Neural crest cell (in vitro differentiated cells): ENCODE data around the gene TAF1C. TPM values are rescaled to one million over a fixed set of nuclear protein-coding genes. Genes with fewer than 3 reads are reported as not detected.

Experiments used
- DNase-seq: peaks from one replicate; pipeline ENCODE4 v3.0.0; 2021; ENCODE audit warnings: low read depth, mixed read lengths, low spot score
- H3K27ac Mint-ChIP-seq: one replicate; pipeline ENCODE4 v1.8.0; 2021; ENCODE audit warnings: mild to moderate bottlenecking, mixed read lengths; ENCODE audit not compliant: unreplicated experiment
- H3K27me3 Mint-ChIP-seq: 2 replicates; pipeline ENCODE4 v1.8.0; 2021; ENCODE audit warnings: low read depth, mild to moderate bottlenecking, mixed read lengths
- H3K36me3 Mint-ChIP-seq: 2 replicates; pipeline ENCODE4 v1.8.0; 2021; ENCODE audit warnings: low read depth, mild to moderate bottlenecking, mixed read lengths
- H3K4me1 Mint-ChIP-seq: 2 replicates; pipeline ENCODE4 v1.8.0; 2021; ENCODE audit warnings: mixed read lengths
- H3K4me3 Mint-ChIP-seq: one replicate; pipeline ENCODE4 v1.8.0; 2021; ENCODE audit warnings: mild to moderate bottlenecking, mixed read lengths
- H3K9me3 Mint-ChIP-seq: 2 replicates; pipeline ENCODE4 v1.8.0; 2021; ENCODE audit warnings: mixed read lengths
- CTCF ChIP-seq: fragments of 200-600 bp; sonication (generic); conservative IDR thresholded peaks from 2 replicates; pipeline ENCODE4 v1.5.0; 2021; ENCODE audit warnings: antibody characterized with exemption, mild to moderate bottlenecking
- total RNA-seq: library from RNA; stranded (reverse); gene quantifications from 2 replicates; pipeline ENCODE4 v1.2.1, GENCODE V29; 2021

The TAF1C gene
- total RNA-seq, 1 donor from 2014 or later = 86.4 TPM

GRCh38 chr16:84137769-84138357, 49.0 kb downstream of the TAF1C start:
- no peak for DNase-seq
- Mint-ChIP-seq H3K27me3 (no peaks in the 10 kb centered on the region), H3K4me1 (peaks cover 54% of the 10 kb centered on the region), H3K27ac (no peak overlapping the region), H3K9me3 (no peaks in the 10 kb centered on the region), H3K4me3 (no peak overlapping the region), H3K36me3 (peaks cover under 1% of the 10 kb centered on the region)
- TF ChIP-seq CTCF = no peak

GRCh38 chr16:84137287-84137686, 49.6 kb downstream of the TAF1C start:
- no peaks in the 10 kb centered on the region for H3K9me3 Mint-ChIP-seq
- H3K27ac Mint-ChIP-seq = peak overlapping the region; percentile 77
- no peaks in the 10 kb centered on the region for H3K36me3 Mint-ChIP-seq
- no peak overlapping the region for H3K4me3 Mint-ChIP-seq
- peaks cover 58% of the 10 kb centered on the region for H3K4me1 Mint-ChIP-seq
- TF ChIP-seq CTCF = no peak
- DNase-seq = no peak
- H3K27me3 Mint-ChIP-seq = no peaks in the 10 kb centered on the region

- Mint-ChIP-seq H3K4me3 (peak overlapping the region; percentile 28), H3K9me3 (no peaks in the 10 kb centered on the region), H3K36me3 (no peaks in the 10 kb centered on the region), H3K27me3 (no peaks in the 10 kb centered on the region), H3K4me1 (peaks cover 52% of the 10 kb centered on the region), H3K27ac (no peak overlapping the region)
- no peak for TF ChIP-seq CTCF
- DNase-seq = no peak
Measured at GRCh38 chr16:84136331-84137125, 50.3 kb downstream of the TAF1C start.

- no peak for TF ChIP-seq CTCF
- Mint-ChIP-seq H3K27me3 (no peaks in the 10 kb centered on the region), H3K27ac (no peak overlapping the region), H3K4me3 (no peak overlapping the region), H3K9me3 (no peaks in the 10 kb centered on the region), H3K36me3 (peaks cover 6% of the 10 kb centered on the region), H3K4me1 (peaks cover 26% of the 10 kb centered on the region)
- no peak for DNase-seq
Measured at GRCh38 chr16:84132527-84133285, 54.2 kb downstream of the TAF1C start.

- no peak for DNase-seq
- H3K27me3 Mint-ChIP-seq = no peaks in the 10 kb centered on the region
- H3K36me3 Mint-ChIP-seq = peaks cover 11% of the 10 kb centered on the region
- H3K4me1 Mint-ChIP-seq = peaks cover 12% of the 10 kb centered on the region
- no peak for TF ChIP-seq CTCF
- H3K9me3 Mint-ChIP-seq = no peaks in the 10 kb centered on the region
- no peak overlapping the region for H3K27ac Mint-ChIP-seq
- no peak overlapping the region for H3K4me3 Mint-ChIP-seq
Measured at GRCh38 chr16:84131117-84131516, 55.7 kb downstream of the TAF1C start.

Other genes starting within 250 kb of the TAF1C start
- gene OSGIN1, start 233.8 kb downstream of the TAF1C start, total RNA-seq = 2.4 and 3.0 TPM in 2 replicates
- gene NECAB2, start 218.8 kb downstream of the TAF1C start, total RNA-seq = 16.2 and 19.6 TPM in 2 replicates
- not detected in 2 replicates for gene SLC38A8, start 144.3 kb downstream of the TAF1C start, total RNA-seq
- 53.8 and 59.0 TPM in 2 replicates for gene MBTPS1, start 70.1 kb downstream of the TAF1C start, total RNA-seq
- gene HSDL1, start 41.9 kb downstream of the TAF1C start, total RNA-seq = 68.2 TPM in 2 replicates
- 0.20 and 0.35 TPM in 2 replicates for gene DNAAF1, start 41.7 kb downstream of the TAF1C start, total RNA-seq
- gene ADAD2, start 4.1 kb upstream of the TAF1C start, total RNA-seq = not detected in 2 replicates
- gene KCNG4, start 53.0 kb upstream of the TAF1C start, total RNA-seq = not detected in 2 replicates
- 0.14 and 0.30 TPM in 2 replicates for gene WFDC1, start 107.8 kb upstream of the TAF1C start, total RNA-seq
- gene ATP2C2, start 181.5 kb upstream of the TAF1C start, total RNA-seq = 0.16 and 0.30 TPM in 2 replicates